Measurements from ENCODE around the gene CBX2.

DNA sequence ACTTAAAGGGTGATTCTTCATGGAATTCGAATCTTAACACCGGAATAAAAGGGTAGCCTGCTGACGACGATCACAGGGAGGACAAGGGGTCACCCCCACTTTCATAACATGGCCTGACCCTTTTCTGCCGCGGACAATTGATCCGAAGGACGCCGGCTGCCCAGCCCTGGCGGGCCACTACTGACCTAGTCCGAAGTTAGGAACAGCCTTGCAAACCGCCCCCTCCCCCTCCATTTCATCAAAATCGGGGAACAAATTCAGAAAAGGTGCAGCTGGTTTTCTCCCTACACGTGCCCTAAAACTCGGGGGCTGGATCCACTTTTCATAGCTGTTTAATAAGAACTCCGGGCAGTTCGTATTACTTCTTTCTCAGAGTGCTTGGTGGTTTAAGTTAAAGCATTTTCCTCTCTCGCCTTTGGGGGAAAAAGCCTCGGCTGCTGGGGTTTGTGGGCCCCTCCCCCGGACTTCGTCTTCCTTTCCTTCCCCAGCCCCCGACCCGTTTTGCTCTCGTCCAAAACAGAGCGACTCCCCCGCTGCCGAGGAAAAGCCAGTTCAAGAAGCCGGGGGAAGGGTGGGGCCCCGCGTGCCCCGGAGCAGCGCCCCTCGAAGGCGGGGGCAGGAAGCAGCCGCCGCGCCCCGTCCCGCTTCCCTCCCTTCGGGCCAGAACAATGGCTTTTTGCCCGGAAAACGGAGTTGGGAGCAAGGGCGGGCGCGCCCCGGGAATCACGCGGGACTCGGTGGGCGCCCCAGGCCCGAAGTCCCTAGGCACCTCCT, 641 bp upstream of the CBX2 start:
- TF ChIP-seq, protein P1, sequence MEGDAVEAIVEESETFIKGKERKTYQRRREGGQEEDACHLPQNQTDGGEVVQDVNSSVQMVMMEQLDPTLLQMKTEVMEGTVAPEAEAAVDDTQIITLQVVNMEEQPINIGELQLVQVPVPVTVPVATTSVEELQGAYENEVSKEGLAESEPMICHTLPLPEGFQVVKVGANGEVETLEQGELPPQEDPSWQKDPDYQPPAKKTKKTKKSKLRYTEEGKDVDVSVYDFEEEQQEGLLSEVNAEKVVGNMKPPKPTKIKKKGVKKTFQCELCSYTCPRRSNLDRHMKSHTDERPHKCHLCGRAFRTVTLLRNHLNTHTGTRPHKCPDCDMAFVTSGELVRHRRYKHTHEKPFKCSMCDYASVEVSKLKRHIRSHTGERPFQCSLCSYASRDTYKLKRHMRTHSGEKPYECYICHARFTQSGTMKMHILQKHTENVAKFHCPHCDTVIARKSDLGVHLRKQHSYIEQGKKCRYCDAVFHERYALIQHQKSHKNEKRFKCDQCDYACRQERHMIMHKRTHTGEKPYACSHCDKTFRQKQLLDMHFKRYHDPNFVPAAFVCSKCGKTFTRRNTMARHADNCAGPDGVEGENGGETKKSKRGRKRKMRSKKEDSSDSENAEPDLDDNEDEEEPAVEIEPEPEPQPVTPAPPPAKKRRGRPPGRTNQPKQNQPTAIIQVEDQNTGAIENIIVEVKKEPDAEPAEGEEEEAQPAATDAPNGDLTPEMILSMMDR (IDR thresholded peaks at IDR 0.05), result peak in 2 of 4 experiments; percentile 24 to 44
- TF ChIP-seq POLR2AphosphoS5 (IDR thresholded peaks at IDR 0.05) (no peak), EP300 (IDR thresholded peaks at IDR 0.05) (no peak), POLR2A (IDR thresholded peaks at IDR 0.05) (no peak)
